ENCODE results near the gene RGP1.

Gene RGP1

GRCh38 chr9:35776018-35776417 lies 26.9 kb downstream of the RGP1 start:
- DNase-seq = no peak

DNA sequence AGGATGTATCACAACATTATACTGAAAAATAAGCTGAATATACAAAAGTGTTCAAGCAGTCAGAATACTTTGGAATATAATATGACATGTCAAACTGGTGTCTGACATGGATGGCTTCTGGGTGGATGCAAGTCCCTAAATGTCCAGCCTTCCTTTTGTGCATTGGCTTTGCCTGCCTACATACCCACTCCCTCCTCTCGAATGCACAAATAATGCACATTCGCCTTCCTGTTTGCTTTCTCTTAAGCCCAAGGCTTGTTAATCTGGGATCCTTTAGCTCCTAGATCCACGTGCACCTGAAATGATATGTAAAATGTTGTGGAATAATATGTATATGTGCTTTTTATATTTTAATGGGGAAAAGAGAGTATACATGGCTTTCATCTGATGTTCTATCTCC lies 29.4 kb downstream of the RGP1 start:
- no peak for DNase-seq

DNA sequence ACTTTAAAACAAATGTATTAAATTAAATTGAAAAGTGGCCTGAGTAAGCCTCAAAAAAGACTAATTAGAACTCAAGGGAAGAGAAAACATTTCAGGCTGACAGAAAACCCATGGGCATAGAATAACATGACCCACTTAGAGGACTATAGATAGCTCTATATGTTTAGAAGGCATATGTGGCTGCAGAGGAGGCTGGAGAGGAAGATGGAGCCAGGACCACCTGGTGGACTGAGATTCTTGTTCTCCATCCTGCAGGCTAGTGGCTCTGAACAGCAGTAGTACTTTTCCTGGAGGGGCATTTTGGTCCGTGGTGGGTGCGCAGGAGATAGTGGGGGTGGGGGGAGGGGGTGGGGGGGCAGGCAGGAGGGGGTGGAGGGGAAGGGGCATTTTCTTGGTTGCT lies 32.0 kb downstream of the RGP1 start:
- DNase-seq = no peak

DNA sequence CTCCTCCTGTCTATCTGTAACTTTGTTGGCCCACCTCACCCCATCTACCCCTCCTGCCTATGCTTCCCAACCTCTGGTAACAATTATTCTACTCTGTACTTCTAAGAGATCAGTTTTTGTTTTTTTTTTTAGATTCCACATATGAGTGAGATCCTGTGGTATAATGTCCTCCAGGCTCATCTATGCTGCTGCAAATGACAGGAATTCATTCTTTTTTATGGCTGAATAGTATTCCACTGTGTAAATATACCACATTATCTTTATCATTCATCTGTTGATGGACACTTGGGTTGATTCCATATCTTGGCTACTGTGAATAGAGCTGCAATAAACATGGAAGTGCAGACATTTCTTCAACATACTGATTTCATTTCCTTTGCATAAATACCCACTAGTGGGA lies 34.3 kb downstream of the RGP1 start:
- no peak for DNase-seq

DNA sequence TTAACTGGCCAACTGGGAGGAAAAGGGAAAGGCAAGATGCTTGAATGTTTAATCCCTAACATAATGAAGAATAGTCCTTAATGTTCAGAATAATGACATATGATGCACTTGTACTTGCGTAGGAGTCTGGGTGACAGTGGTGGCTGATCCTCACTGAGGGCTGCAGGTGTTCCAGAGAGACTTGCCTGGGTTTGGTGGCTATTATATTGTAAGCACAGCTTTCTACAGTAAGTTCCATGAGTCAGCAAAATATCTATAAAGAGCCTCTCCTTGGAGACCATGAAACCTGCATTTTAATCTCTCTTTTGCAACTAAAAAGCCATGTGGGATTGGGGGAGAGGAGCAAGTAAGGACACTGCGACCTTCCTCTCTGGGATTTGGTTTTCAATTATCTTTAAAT lies 40.5 kb downstream of the RGP1 start:
- no peak for DNase-seq

DNA sequence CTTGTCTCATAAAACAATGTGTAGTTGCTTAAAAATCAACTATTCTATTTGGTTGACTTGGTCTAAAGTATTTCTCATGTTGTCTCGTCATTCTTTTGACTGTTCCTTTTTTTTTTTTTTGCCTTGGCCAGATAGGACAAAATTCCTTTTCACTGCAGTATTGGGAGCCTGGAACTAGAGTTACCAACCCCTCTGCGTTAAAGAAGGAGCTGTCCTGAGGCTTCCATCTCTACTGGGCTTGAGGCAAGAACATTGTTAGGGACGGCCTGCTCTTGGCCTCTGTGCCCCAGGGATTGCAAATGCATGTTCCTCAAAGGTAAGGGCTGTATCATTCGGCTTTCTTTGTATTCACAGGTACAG lies 40.9 kb downstream of the RGP1 start:
- DNase-seq = no peak

GRCh38 chr9:35790385-35791296 lies 41.6 kb downstream of the RGP1 start:
- DNase-seq = peak; percentile 79

DNA sequence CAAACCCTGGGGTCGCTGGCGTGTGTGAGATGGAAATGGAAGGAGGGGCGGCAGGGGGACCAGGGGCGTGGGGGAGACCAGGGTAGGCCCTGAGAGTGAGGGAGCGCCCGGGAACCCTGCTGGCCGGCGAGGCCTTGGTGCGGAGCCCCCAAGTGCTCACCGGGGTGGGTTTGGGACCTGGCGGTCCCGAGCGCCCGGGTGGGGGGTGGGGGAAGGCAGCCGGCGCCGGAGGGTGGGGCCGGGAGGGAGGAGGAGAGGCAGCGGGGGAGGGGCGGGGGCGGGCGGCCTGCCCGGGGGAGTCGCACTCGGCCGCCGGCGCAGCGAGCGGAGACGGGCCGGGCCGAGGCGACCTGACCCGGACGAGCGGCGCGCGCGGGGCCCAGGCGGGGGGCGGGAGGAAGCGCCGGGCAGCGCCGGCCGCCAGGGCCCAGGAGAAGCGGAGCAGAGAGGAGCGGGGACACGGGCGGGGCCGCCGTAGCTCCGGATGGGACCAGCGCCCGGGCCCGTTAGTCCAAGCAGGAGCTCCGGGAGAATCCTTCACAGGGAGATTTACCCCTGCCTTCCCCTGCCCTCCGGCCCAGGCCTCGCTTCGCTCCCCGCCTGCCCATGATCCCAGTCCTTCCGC lies 42.3 kb downstream of the RGP1 start, which contains the start of gene NPR2:
TSS of gene NPR2 (plus strand) at position 295 of the 625 bp plus-strand sequence. CDS start 818 bp downstream, outside the sequence.
- no peak for DNase-seq

- DNase-seq = no peak
These were observed 43.1 kb downstream of the RGP1 start for GRCh38 chr9:35792024-35792813.

DNA sequence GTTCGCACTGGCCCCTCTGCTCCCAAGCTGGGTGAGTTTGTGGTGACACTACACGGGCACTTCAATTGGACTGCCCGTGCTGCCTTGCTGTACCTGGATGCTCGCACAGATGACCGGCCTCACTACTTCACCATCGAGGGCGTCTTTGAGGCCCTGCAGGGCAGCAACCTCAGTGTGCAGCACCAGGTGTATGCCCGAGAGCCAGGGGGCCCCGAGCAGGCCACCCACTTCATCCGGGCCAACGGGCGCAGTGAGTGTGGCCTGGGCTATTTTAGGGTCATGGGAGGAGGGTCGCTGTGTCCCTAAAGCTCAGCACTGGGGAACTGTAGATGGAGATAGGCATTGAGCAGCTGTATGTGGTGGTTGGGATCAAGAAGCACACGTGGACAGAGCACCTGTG lies 43.7 kb downstream of the RGP1 start:
- DNase-seq = no peak

- DNase-seq = no peak
These were observed 44.4 kb downstream of the RGP1 start for GRCh38 chr9:35793461-35793860.

DNA sequence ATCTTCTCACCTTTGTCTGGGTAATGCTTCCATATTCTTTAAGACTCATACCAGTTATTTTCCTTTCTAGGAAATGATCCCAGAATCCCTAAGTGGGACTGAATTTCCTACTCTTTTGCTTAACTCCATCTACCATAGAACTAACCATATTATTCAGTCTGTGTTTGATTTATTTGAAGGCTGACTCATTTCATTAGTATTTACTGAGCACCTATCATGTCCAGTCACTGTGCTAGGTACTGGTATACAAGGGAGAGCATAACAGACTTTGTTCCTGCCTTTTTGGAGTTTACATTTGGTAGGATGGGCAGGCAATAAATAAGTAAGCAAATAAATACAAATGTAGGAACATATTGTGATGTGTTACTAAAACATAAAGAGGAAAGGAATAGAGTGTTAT lies 46.6 kb downstream of the RGP1 start:
- DNase-seq = no peak

GRCh38 chr9:35797311-35798109 lies 48.4 kb downstream of the RGP1 start:
- no peak for DNase-seq

- peak; percentile 76 for DNase-seq
These were observed 49.7 kb downstream of the RGP1 start for GRCh38 chr9:35798658-35799374.

DNA sequence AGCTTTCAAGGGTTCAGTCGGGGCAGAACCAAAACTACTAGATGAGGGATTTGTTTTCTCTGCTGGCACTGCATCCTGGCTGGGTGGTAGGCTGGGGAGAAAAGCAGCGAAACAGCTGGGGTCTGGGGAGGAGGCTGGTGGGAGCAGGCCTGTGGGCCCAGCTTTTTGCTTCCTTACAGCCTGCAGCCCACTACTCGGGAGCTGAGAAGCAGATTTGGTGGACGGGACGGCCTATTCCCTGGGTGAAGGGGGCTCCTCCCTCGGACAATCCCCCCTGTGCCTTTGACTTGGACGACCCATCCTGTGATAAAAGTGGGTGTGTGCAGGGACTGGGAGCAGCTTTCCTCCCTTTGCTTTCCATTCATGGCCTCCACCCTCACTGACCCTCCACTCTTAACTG lies 51.4 kb downstream of the RGP1 start:
- DNase-seq = no peak

DNA sequence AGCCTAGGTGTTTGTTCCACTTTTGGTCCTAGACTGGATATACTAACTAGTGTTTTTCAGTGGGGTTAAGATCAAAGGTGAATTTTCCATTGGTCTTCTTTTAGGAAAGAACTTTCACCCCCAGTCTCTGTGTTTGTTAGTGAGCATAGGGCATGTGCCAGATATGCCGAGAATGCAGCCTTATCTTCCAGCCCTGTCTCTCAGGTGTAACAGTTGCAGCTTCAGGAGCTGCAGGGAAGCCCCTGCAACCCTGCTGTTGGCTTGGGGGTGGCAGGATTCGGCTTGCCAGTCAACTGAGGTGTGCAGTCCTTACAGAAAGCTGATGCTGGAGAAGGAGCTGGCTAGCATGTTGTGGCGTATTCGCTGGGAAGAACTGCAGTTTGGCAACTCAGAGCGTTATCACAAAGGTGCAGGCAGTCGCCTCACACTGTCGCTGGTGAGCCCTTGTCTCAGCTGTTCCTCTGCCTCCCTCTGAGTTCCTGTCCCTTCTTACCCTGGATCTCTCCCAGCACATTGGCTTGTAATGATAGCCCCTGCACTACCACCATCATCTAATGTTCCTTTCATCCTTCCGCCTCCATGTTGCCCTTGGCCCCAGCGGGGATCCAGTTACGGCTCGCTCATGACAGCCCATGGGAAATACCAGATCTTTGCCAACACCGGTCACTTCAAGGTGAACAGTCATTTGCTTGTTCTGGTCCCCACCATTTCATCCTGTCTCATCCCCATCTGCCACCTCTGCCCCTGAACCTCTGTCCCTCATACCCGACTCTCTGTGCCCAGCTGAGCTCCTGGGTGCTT lies 52.4 kb downstream of the RGP1 start:
- no peak for DNase-seq

- DNase-seq = no peak
These were observed 57.0 kb downstream of the RGP1 start for GRCh38 chr9:35806101-35806500.

Measured in activated effector memory CD4-positive, alpha-beta T cell treated with anti-CD3 and anti-CD28 coated beads, Interleukin-2, amount 50 U/mL, for 16 hours (primary cell).